ENCODE data around the gene NCAN. TPM values are rescaled to one million over a fixed set of nuclear protein-coding genes. Genes with fewer than 3 reads are reported as not detected.
A peak's percentile ranks its signal among the peaks of the same experiment; 100 is the strongest.

Gene NCAN
- total and polyA plus RNA-seq, 2 of the 13 experiments (the other 11 are each of a cell fraction or from before 2014, with no cell fraction given), result not detected

DNA sequence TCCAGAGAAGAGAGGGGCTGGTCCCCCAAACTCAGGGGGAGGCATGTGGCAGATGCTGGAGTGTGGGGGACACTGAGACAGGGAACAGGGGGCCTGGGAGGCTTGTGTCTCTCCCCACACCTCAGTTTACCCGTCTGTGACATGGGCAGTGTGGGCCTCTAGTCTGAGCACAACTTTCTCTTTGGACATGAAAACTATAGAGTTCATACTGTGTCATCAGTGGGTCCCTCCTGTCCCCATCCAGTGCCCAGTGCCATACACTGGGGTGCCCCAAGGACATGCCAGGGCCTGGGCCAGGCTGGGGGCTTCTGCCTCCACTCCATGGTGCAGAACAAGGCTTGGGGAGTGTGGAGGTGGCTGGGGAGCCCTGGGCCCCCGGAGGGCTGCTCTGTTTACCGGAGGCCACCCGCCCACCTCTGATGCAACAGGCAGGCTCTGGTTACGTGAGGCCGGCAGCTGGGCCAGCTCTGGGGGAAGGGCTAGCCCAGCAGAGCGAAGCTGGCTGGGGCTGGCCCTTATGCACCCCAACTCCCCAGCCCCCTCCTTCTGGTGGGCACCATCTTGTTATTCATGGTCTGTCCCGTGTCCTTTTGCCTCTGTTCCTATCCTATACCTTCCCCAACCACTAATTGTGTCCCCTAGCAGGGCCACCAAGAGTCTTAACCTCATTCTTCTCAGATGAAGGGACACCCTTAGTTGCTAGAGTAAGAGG, 39.8 kb upstream of the NCAN start (continued):
- peak; percentile 98 for TF ChIP-seq ZNF629 (CRISPR knock-in tag; conservative IDR thresholded peaks at IDR 0.05)
- no peak for TF ChIP-seq DR1 (CRISPR knock-in tag; IDR thresholded peaks at IDR 0.05)
- no peak for TF ChIP-seq ZFP37 (CRISPR knock-in tag; IDR thresholded peaks at IDR 0.05; ENCODE audit: borderline replicate concordance)
- TF ChIP-seq ZNF225 (CRISPR knock-in tag; IDR thresholded peaks at IDR 0.05), result 0 out of 2 replicates have a peak, but pooled peaks have one; percentile 81
- TF ChIP-seq NCOR1 (IDR thresholded peaks at IDR 0.05; ENCODE audit: borderline replicate concordance, low read length), result no peak
- TF ChIP-seq EHMT2 (IDR thresholded peaks at IDR 0.05; ENCODE audit: borderline replicate concordance, low read depth, low read length), result no peak
- no peak; the same call in 1 of the 2 replicates for TF ChIP-seq DPF2 (CRISPR knock-in tag; IDR thresholded peaks at IDR 0.05; ENCODE audit: borderline replicate concordance, low read depth)
- TF ChIP-seq ZNF17 (CRISPR knock-in tag; IDR thresholded peaks at IDR 0.05), result no peak
- no peak for TF ChIP-seq ZNF777 (CRISPR knock-in tag; IDR thresholded peaks at IDR 0.05)
- TF ChIP-seq THYN1 (CRISPR knock-in tag; IDR thresholded peaks at IDR 0.05; ENCODE audit: borderline replicate concordance, low read depth), result no peak
- peak; percentile 87; the same call in 1 of the 2 replicates for TF ChIP-seq ZNF839 (CRISPR knock-in tag; IDR thresholded peaks at IDR 0.05; ENCODE audit: borderline replicate concordance)
- no peak for TF ChIP-seq MXI1 (IDR thresholded peaks at IDR 0.05; ENCODE audit: borderline replicate concordance, low read depth, low read length)
- peak; percentile 81 for TF ChIP-seq KAT8 (CRISPR knock-in tag; IDR thresholded peaks at IDR 0.05)
- TF ChIP-seq, protein P1, sequence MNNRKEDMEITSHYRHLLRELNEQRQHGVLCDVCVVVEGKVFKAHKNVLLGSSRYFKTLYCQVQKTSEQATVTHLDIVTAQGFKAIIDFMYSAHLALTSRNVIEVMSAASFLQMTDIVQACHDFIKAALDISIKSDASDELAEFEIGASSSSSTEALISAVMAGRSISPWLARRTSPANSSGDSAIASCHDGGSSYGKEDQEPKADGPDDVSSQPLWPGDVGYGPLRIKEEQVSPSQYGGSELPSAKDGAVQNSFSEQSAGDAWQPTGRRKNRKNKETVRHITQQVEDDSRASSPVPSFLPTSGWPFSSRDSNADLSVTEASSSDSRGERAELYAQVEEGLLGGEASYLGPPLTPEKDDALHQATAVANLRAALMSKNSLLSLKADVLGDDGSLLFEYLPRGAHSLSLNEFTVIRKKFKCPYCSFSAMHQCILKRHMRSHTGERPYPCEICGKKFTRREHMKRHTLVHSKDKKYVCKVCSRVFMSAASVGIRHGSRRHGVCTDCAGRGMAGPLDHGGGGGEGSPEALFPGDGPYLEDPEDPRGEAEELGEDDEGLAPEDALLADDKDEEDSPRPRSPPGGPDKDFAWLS (CRISPR knock-in tag; IDR thresholded peaks at IDR 0.05; ENCODE audit: borderline replicate concordance), result peak; percentile 40; the same call in 1 of the 2 replicates
- TF ChIP-seq SAP130 (CRISPR knock-in tag; IDR thresholded peaks at IDR 0.05; ENCODE audit: low read depth), result peak; percentile 76
- TF ChIP-seq, protein P2, sequence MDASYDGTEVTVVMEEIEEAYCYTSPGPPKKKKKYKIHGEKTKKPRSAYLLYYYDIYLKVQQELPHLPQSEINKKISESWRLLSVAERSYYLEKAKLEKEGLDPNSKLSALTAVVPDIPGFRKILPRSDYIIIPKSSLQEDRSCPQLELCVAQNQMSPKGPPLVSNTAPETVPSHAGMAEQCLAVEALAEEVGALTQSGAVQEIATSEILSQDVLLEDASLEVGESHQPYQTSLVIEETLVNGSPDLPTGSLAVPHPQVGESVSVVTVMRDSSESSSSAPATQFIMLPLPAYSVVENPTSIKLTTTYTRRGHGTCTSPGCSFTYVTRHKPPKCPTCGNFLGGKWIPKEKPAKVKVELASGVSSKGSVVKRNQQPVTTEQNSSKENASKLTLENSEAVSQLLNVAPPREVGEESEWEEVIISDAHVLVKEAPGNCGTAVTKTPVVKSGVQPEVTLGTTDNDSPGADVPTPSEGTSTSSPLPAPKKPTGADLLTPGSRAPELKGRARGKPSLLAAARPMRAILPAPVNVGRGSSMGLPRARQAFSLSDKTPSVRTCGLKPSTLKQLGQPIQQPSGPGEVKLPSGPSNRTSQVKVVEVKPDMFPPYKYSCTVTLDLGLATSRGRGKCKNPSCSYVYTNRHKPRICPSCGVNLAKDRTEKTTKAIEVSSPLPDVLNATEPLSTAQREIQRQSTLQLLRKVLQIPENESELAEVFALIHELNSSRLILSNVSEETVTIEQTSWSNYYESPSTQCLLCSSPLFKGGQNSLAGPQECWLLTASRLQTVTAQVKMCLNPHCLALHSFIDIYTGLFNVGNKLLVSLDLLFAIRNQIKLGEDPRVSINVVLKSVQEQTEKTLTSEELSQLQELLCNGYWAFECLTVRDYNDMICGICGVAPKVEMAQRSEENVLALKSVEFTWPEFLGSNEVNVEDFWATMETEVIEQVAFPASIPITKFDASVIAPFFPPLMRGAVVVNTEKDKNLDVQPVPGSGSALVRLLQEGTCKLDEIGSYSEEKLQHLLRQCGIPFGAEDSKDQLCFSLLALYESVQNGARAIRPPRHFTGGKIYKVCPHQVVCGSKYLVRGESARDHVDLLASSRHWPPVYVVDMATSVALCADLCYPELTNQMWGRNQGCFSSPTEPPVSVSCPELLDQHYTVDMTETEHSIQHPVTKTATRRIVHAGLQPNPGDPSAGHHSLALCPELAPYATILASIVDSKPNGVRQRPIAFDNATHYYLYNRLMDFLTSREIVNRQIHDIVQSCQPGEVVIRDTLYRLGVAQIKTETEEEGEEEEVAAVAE (CRISPR knock-in tag; IDR thresholded peaks at IDR 0.05; ENCODE audit: borderline replicate concordance), result no peak
- peak; percentile 58; the same call in 1 of the 2 replicates for TF ChIP-seq ZFY (CRISPR knock-in tag; IDR thresholded peaks at IDR 0.05)
- TF ChIP-seq PHF8 (CRISPR knock-in tag; IDR thresholded peaks at IDR 0.05), result peak; percentile 46; the same call in 1 of the 2 replicates
- TF ChIP-seq, protein P3, sequence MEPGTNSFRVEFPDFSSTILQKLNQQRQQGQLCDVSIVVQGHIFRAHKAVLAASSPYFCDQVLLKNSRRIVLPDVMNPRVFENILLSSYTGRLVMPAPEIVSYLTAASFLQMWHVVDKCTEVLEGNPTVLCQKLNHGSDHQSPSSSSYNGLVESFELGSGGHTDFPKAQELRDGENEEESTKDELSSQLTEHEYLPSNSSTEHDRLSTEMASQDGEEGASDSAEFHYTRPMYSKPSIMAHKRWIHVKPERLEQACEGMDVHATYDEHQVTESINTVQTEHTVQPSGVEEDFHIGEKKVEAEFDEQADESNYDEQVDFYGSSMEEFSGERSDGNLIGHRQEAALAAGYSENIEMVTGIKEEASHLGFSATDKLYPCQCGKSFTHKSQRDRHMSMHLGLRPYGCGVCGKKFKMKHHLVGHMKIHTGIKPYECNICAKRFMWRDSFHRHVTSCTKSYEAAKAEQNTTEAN (CRISPR knock-in tag; conservative IDR thresholded peaks at IDR 0.05), result no peak
- 0 out of 2 replicates have a peak, but pooled peaks have one; percentile 57 for TF ChIP-seq ZKSCAN8 (CRISPR knock-in tag; IDR thresholded peaks at IDR 0.05; ENCODE audit: borderline replicate concordance)
- peak; percentile 66 for TF ChIP-seq RBFOX2 (IDR thresholded peaks at IDR 0.05; ENCODE audit: low read depth, low read length)
- TF ChIP-seq HNRNPLL (IDR thresholded peaks at IDR 0.05; ENCODE audit: low read depth, low read length, poor library complexity, severe bottlenecking), result no peak
- no peak for TF ChIP-seq RFX3 (CRISPR knock-in tag; IDR thresholded peaks at IDR 0.05)

All from HepG2 (cell line).